ENCODE results near the gene FUT9.

- no peak for TF ChIP-seq CTCF (IDR thresholded peaks at IDR 0.05)
- no peak for TF ChIP-seq POLR2A (IDR thresholded peaks at IDR 0.05)
These were observed 136.4 kb downstream of the FUT9 start for GRCh38 chr6:96152114-96152708.
